GM10266 (cell line): ENCODE data around the gene RBM20.

Experiments
- DNase-seq: peaks from one replicate; pipeline ENCODE4 v3.0.0; 2012; ENCODE audit errors: extremely low spot score
- CTCF ChIP-seq: IDR thresholded peaks from 2 replicates; pipeline ENCODE4 v1.5.1; 2012; ENCODE audit warnings: mild to moderate bottlenecking, low read depth; ENCODE audit not compliant: control insufficient read depth, insufficient read depth; ENCODE audit errors: missing control alignments

The RBM20 gene

GRCh38 chr10:110803830-110804338 lies 159.7 kb downstream of the RBM20 start:
- peak; percentile 89 for TF ChIP-seq CTCF
- peak; percentile 58 for DNase-seq

- no peak for TF ChIP-seq CTCF
- DNase-seq, result no peak
Observed at GRCh38 chr10:110804376-110804775, 160.2 kb downstream of the RBM20 start.

- DNase-seq, result no peak
- no peak for TF ChIP-seq CTCF
Observed at GRCh38 chr10:110805292-110805691, 161.2 kb downstream of the RBM20 start.

GRCh38 chr10:110806335-110806734 lies 162.2 kb downstream of the RBM20 start:
- no peak for DNase-seq
- no peak for TF ChIP-seq CTCF

GRCh38 chr10:110808123-110808522 lies 164.0 kb downstream of the RBM20 start:
- no peak for TF ChIP-seq CTCF
- no peak for DNase-seq

GRCh38 chr10:110808615-110809014 lies 164.5 kb downstream of the RBM20 start:
- no peak for DNase-seq
- no peak for TF ChIP-seq CTCF

GRCh38 chr10:110810625-110811024 lies 166.5 kb downstream of the RBM20 start:
- DNase-seq, result no peak
- TF ChIP-seq CTCF, result no peak
